Breast epithelium (tissue), 4 donors: ENCODE measurements around the gene EGFL6. TPM values are rescaled to one million over a fixed set of nuclear protein-coding genes. Genes with fewer than 3 reads are reported as not detected.
A peak's percentile ranks its signal among the peaks of the same experiment; 100 is the strongest.

Experiments used
- DNase-seq, 2 donors: peaks; one replicate each; pipeline ENCODE4 v3.0.0-alpha.2; 2019; ENCODE audit warnings: low spot score in 2 of 2
- H3K27ac ChIP-seq, 2 donors: fragments of 200-600 bp; sonication (generic) in 1 of 2; one replicate each; pipeline ENCODE4 v1.5.1; 2016 to 2019; ENCODE audit warnings: mild to moderate bottlenecking in 1 of 2
- H3K27me3 ChIP-seq, 2 donors: fragments of 200-600 bp; sonication (generic) in 1 of 2; one replicate each; pipeline versions ENCODE4 v1.5.1 to v1.6.0; 2017 to 2019; ENCODE audit warnings: control low read depth in 1 of 2, mild to moderate bottlenecking in 1 of 2
- H3K36me3 ChIP-seq: fragments of 200-600 bp; one replicate; pipeline ENCODE4 v1.5.1; 2019
- H3K4me1 ChIP-seq, 2 donors: fragments of 200-600 bp; sonication (generic); one replicate each; pipeline ENCODE4 v1.5.1; 2016 to 2019; ENCODE audit warnings: control low read depth in 1 of 2
- H3K4me3 ChIP-seq, 3 donors: fragments of 200-600 bp; sonication (generic); 1 replicate in 2 of 3; 2 replicates in 1 of 3; pipeline ENCODE4 v1.5.1; 2016 to 2019; ENCODE audit warnings: mild to moderate bottlenecking in 3 of 3, moderate library complexity in 2 of 3
- H3K9me3 ChIP-seq, 2 donors: fragments of 200-600 bp; sonication (generic) in 1 of 2; one replicate each; pipeline ENCODE4 v1.5.1; 2016 to 2019; ENCODE audit warnings: control low read depth in 1 of 2
- POLR2A ChIP-seq: fragments of 450-650 bp; IDR thresholded peaks from one replicate; pipeline ENCODE4 v1.6.1; 2016; ENCODE audit warnings: antibody characterized with exemption, mild to moderate bottlenecking, moderate library complexity
- POLR2AphosphoS5 ChIP-seq, 3 donors: sonication (generic); formaldehyde crosslinking; IDR thresholded peaks; one replicate each; pipeline ENCODE4 v1.6.1; 2017; ENCODE audit warnings: antibody characterized with exemption in 3 of 3
- intact Hi-C: fragments of 100-400 bp; cut with DNase I; formaldehyde crosslinking; loops from one replicate; pipeline ENCODE4 v1.15.1; 2023; ENCODE audit warnings: low total_unique reads
- total RNA-seq, 3 donors: library from RNA; depleted of rRNA; stranded (reverse); fragments of >200 nt; gene quantifications; one replicate each; pipeline ENCODE4 v1.1.0, GENCODE V29; 2016
- TF ChIP-seq, protein P1 (sequence below), 3 donors: fragments of 450-650 bp; IDR thresholded peaks; one replicate each; pipeline ENCODE4 v1.5.1; 2016 to 2017; ENCODE audit warnings: antibody characterized with exemption in 3 of 3, mild to moderate bottlenecking in 3 of 3, moderate library complexity in 3 of 3

Gene EGFL6
- total RNA-seq, 3 donors from 2014 or later = 0.59 to 11.8 (median 0.98) TPM

DNA sequence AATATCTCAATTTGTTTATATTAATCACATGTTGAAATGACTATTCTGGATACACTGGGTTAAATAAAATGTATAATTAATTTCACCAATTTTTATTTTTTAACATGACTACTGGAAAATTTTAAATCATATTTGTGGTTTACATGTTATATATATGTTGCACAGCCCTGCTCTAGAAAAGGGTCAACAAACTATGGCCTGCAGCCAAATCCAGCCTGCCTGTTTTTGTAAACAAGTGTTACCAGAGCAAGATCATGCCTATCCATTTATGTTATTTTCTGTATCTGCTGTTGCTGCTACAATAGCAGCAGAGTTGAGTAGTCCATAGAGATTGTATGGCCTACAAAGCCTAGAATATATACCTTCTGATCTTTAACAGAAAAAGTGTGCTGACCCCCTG is 84.7 kb downstream of the EGFL6 start:
- intact Hi-C loops = no loop called here
- Histone ChIP-seq H3K27ac (peak overlapping the region in 1 of 2 donors; percentile 94), H3K9me3 (no peaks in the 10 kb centered on the region), H3K4me3 (peak overlapping the region in 2 of 3 donors; percentile 73 to 79), H3K27me3 (peaks cover 0 to 12% of the 10 kb centered on the region in 2 donors), H3K36me3 (no peaks in the 10 kb centered on the region), H3K4me1 (no peaks in the 10 kb centered on the region)
- no peak for TF ChIP-seq POLR2AphosphoS5 (IDR thresholded peaks at IDR 0.05)
- TF ChIP-seq, protein P1, sequence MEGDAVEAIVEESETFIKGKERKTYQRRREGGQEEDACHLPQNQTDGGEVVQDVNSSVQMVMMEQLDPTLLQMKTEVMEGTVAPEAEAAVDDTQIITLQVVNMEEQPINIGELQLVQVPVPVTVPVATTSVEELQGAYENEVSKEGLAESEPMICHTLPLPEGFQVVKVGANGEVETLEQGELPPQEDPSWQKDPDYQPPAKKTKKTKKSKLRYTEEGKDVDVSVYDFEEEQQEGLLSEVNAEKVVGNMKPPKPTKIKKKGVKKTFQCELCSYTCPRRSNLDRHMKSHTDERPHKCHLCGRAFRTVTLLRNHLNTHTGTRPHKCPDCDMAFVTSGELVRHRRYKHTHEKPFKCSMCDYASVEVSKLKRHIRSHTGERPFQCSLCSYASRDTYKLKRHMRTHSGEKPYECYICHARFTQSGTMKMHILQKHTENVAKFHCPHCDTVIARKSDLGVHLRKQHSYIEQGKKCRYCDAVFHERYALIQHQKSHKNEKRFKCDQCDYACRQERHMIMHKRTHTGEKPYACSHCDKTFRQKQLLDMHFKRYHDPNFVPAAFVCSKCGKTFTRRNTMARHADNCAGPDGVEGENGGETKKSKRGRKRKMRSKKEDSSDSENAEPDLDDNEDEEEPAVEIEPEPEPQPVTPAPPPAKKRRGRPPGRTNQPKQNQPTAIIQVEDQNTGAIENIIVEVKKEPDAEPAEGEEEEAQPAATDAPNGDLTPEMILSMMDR (IDR thresholded peaks at IDR 0.05) = no peak
- TF ChIP-seq POLR2A = no peak
- DNase-seq = no peak

DNA sequence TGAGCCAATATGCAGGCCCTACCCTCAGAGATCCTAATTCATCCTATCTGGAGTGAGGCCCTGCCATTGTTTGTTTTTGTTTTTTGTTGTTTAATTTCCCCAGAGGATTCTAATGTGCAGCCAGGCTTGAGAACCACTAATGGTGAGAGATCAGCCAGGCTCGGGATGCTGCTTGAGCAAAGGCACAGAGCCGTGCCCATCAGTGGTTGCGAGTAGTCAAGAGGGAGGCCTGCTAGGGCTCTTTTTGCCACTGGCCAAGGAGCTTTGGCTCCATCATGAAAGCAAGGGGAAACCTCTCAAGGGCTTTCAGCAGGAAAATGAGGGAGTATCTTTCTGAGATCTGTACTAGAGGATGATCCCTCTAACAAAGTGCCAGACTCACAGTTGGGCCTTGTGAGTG is 86.3 kb downstream of the EGFL6 start:
- H3K4me3 ChIP-seq = no peak overlapping the region
- TF ChIP-seq POLR2A (no peak), POLR2AphosphoS5 (IDR thresholded peaks at IDR 0.05) (no peak)
- TF ChIP-seq, protein P1 (IDR thresholded peaks at IDR 0.05) = no peak
- intact Hi-C loops = no loop called here
- no peak overlapping the region for H3K27ac ChIP-seq
- H3K36me3 ChIP-seq = no peaks in the 10 kb centered on the region
- H3K9me3 ChIP-seq = no peaks in the 10 kb centered on the region
- H3K27me3 ChIP-seq = no peaks in the 10 kb centered on the region
- H3K4me1 ChIP-seq = no peaks in the 10 kb centered on the region
- no peak for DNase-seq

DNA sequence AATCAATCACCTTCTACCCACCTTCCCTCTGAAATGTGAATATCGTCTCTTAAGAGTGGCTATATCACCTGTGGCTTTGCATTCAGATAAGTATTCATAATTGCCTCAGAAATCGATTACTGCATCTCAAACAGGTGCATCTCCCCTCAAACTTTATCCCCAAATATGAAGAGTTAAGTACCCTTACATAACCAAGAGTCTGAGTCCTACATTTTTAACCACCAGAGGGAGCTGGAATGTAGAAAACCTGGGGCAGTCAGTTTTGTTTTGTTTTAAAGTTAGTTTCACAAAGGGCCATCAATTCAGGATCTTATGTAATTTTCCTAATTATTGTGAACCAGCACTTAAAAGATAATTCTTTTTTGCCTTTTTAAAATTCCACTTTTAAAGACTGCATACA is 89.2 kb downstream of the EGFL6 start:
- Histone ChIP-seq H3K27me3 (peaks cover 0 to 1% of the 10 kb centered on the region in 2 donors), H3K4me3 (no peak overlapping the region), H3K36me3 (no peaks in the 10 kb centered on the region), H3K9me3 (no peaks in the 10 kb centered on the region), H3K4me1 (no peaks in the 10 kb centered on the region), H3K27ac (no peak overlapping the region)
- no peak for DNase-seq
- intact Hi-C loops = no loop called here
- no peak for TF ChIP-seq POLR2A
- TF ChIP-seq, protein P1 (IDR thresholded peaks at IDR 0.05) = peak; percentile 46 to 76 (median 54)

DNA sequence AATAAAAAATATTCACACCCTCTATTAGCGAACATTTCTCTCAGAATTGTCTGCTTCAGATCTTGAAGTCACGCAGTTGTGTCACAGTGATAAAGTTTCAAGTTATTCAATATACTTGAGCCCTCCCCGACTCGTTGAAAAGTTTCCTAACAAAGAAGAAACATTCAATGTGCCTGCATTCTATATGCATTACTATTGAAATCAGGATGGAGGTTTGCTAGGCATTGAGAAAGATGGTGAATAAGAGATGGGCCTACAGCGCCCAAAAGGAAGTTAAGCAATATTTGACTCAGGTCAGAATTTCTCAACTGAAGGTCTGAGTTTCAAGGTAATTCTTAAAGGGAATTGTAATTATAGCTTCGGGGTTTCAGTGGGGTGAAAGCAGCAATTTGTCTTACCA is 89.7 kb downstream of the EGFL6 start:
- TF ChIP-seq POLR2AphosphoS5 (IDR thresholded peaks at IDR 0.05) (no peak), POLR2A (no peak)
- TF ChIP-seq, protein P1 (IDR thresholded peaks at IDR 0.05) = no peak
- Histone ChIP-seq H3K9me3 (no peaks in the 10 kb centered on the region), H3K4me1 (no peaks in the 10 kb centered on the region), H3K4me3 (no peak overlapping the region), H3K36me3 (no peaks in the 10 kb centered on the region), H3K27me3 (peaks cover 0 to 3% of the 10 kb centered on the region in 2 donors), H3K27ac (peak overlapping the region in 1 of 2 donors; percentile 40)
- no peak for DNase-seq
- intact Hi-C loops = no loop called here

DNA sequence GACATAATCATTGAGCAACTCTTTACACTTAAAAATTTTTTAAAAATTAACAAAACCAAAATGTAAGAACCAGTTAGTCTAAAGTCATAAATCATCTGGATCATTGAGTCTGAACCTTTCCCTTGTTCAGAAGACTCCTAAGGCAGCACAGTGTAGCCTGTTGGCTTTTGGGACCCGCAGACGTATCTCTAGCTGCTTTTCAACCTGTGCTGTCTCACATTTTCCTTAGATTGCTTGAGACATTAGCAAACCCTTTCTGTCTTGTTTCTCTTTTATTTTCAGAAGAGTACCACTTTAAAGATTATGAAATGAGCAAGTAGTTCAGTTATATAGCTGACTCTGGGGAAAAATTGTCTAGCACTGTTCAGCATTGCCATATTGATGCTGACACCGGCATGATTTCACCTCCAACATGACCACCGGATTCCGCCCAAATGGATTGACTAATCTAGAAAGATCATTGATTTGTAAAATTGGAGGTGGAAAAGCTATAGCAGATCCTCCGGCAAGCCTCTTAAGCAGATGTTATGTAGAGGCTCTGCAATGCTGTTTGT is 92.4 kb downstream of the EGFL6 start:
- Histone ChIP-seq H3K9me3 (no peaks in the 10 kb centered on the region), H3K27me3 (peaks cover 0 to 3% of the 10 kb centered on the region in 2 donors), H3K4me1 (no peaks in the 10 kb centered on the region), H3K27ac (peak overlapping the region in 1 of 2 donors; percentile 48), H3K36me3 (no peaks in the 10 kb centered on the region), H3K4me3 (peak overlapping the region; percentile 0 to 28 (median 16))
- intact Hi-C loops = no loop called here
- no peak for DNase-seq
- no peak for TF ChIP-seq POLR2A
- no peak for TF ChIP-seq POLR2AphosphoS5 (IDR thresholded peaks at IDR 0.05)
- TF ChIP-seq, protein P1 (IDR thresholded peaks at IDR 0.05) = no peak
